Measurements from ENCODE around the gene TMEM182. TPM values are rescaled to one million over a fixed set of nuclear protein-coding genes. Genes with fewer than 3 reads are reported as not detected.

The TMEM182 gene
- total RNA-seq, 1 donor from 2014 or later: 2.1 TPM

GRCh38 chr2:102770506-102770905 is 8.7 kb downstream of the TMEM182 start:
- no peak for TF ChIP-seq CTCF (IDR thresholded peaks at IDR 0.05)
- no peaks in the 10 kb centered on the region for H3K27me3 ChIP-seq
- H3K4me1 ChIP-seq: no peaks in the 10 kb centered on the region
- no peak for ATAC-seq
- H3K27ac ChIP-seq: no peak overlapping the region
- DNase-seq: no peak
- no peaks in the 10 kb centered on the region for H3K36me3 ChIP-seq
- no peak overlapping the region for H3K4me3 ChIP-seq
- H3K9me3 ChIP-seq: no peaks in the 10 kb centered on the region
- intact Hi-C loops (cut with DNase I): no loop called here

DNA sequence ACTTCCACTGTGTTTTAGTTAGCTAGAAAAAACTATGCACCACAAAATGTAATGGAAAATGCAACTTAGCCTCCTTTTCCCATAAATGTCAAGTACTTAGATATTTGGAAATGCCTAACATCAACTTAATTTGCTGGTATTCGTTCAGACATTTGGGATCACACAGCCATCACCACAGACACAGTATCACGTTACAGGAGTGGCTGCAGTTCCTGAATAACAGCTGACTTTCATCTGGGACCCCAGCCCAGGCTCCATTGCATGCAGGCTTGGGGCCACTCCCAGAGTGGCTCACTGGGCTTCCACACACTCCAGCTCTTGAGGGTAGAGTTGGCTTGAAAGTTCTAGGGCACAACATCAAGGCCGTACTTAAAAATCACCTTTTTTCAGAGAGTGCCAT is 9.3 kb downstream of the TMEM182 start:
- intact Hi-C loops (cut with DNase I): no loop called here
- no peak for DNase-seq
- H3K27me3 ChIP-seq: no peaks in the 10 kb centered on the region
- no peaks in the 10 kb centered on the region for H3K4me1 ChIP-seq
- H3K27ac ChIP-seq: no peak overlapping the region
- H3K9me3 ChIP-seq: no peaks in the 10 kb centered on the region
- H3K36me3 ChIP-seq: no peaks in the 10 kb centered on the region
- no peak for ATAC-seq
- no peak overlapping the region for H3K4me3 ChIP-seq
- no peak for TF ChIP-seq CTCF (IDR thresholded peaks at IDR 0.05)

DNA sequence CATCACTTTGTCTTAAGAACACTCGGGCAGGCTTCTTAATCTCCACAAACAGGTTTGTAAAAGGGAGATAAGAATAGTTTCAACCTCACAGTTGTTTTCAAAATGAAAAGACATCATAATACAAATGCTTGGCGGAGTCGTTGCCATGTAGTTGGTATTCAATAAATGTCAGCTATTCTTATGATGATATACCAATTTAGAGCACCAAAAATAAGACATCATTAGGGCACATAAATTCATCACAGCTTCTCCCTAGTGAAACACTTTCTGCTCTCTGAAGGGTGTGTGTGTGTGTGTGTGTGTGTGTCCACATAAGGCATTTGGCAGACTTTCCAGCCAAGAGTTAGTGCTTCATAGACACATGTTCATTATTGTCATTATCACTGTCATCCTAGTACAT is 10.8 kb downstream of the TMEM182 start:
- no peak overlapping the region for H3K4me3 ChIP-seq
- no peak for DNase-seq
- no peak overlapping the region for H3K27ac ChIP-seq
- no peaks in the 10 kb centered on the region for H3K9me3 ChIP-seq
- intact Hi-C loops (cut with DNase I): no loop called here
- no peak for TF ChIP-seq CTCF (IDR thresholded peaks at IDR 0.05)
- H3K4me1 ChIP-seq: no peaks in the 10 kb centered on the region
- H3K36me3 ChIP-seq: no peaks in the 10 kb centered on the region
- ATAC-seq: no peak
- H3K27me3 ChIP-seq: no peaks in the 10 kb centered on the region

DNA sequence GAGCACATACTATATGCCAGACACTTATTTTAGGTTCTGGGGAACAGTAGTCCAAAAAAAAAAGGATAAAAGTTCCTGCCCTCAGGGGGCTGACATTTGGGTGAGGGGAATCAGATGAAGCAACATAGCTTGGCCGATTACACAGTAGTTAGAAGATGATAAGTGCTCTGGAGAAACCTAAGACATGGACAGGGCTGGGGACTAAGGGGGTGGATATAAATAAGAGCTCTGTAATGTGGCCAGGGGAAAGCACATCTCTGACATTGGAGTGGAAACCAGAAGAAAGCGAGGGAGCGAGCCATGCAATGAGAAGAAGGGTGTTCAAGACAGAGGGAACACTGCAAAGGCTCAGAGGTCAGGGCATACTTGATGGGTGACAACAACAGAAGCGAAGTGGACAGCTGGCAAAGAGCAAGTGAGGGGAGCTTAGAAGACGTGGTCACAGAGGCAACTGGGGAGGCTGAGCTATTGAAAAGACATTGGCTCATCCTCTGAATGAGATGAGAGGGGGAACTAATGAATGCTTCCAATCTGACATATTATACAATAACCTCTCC is 11.4 kb downstream of the TMEM182 start:
- DNase-seq: no peak
- Histone ChIP-seq H3K4me1 (no peaks in the 10 kb centered on the region), H3K36me3 (no peaks in the 10 kb centered on the region), H3K4me3 (no peak overlapping the region), H3K27me3 (no peaks in the 10 kb centered on the region), H3K27ac (no peak overlapping the region), H3K9me3 (no peaks in the 10 kb centered on the region)
- no peak for ATAC-seq
- no peak for TF ChIP-seq CTCF (IDR thresholded peaks at IDR 0.05)
- intact Hi-C loops (cut with DNase I): no loop called here

DNA sequence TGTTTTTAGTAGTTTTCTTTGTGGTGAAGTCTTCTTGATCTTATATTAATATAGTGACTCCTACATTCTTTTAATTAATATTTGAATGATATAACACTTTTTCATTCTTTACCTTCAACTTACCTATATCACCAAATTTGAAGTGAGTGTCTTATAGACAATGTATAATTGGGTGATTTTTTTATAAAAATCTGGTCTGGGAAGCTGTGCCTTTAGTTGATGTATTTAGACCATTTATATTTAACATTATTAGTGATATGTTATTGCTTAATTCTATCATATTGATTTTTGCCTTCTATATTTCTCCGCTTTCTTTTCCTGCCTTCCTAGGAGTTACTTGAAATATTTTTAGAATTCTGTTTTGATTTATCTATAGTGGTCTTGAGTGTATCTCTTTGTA is 16.4 kb downstream of the TMEM182 start:
- DNase-seq: no peak
- H3K4me1 ChIP-seq: no peaks in the 10 kb centered on the region
- intact Hi-C loops (cut with DNase I): no loop called here
- ATAC-seq: no peak
- no peak overlapping the region for H3K4me3 ChIP-seq
- H3K27me3 ChIP-seq: no peaks in the 10 kb centered on the region
- no peak for TF ChIP-seq CTCF (IDR thresholded peaks at IDR 0.05)
- no peak overlapping the region for H3K27ac ChIP-seq
- no peaks in the 10 kb centered on the region for H3K9me3 ChIP-seq
- H3K36me3 ChIP-seq: no peaks in the 10 kb centered on the region

- Histone ChIP-seq H3K36me3 (no peaks in the 10 kb centered on the region), H3K9me3 (no peaks in the 10 kb centered on the region), H3K27me3 (no peaks in the 10 kb centered on the region), H3K27ac (no peak overlapping the region), H3K4me3 (no peak overlapping the region), H3K4me1 (no peaks in the 10 kb centered on the region)
- DNase-seq (no peak), ATAC-seq (no peak)
- intact Hi-C loops (cut with DNase I): no loop called here
- TF ChIP-seq CTCF (IDR thresholded peaks at IDR 0.05): no peak
Observed at GRCh38 chr2:102780467-102780866, 18.6 kb downstream of the TMEM182 start.
